Measurements from ENCODE around the gene OMP.

Gene OMP

GRCh38 chr11:77064648-77065217, 37.9 kb upstream of the OMP start:
- Histone ChIP-seq H3K27ac (no peak overlapping the region), H3K4me1 (no peaks in the 10 kb centered on the region), H2AFZ (no peak overlapping the region), H3K4me3 (ENCODE audit: low read depth, low read length) (no peak overlapping the region), H3K9ac (no peak overlapping the region), H3K9me3 (ENCODE audit: control insufficient read depth, low read length) (no peaks in the 10 kb centered on the region), H3K27me3 (ENCODE audit: control insufficient read depth, insufficient read depth, low read length) (no peaks in the 10 kb centered on the region), H3K36me3 (ENCODE audit: control insufficient read depth, insufficient read depth, low read length) (no peaks in the 10 kb centered on the region), H3K79me2 (no peaks in the 10 kb centered on the region), H3K4me2 (ENCODE audit: low read length) (no peak overlapping the region)
- TF ChIP-seq CTCF (IDR thresholded peaks at IDR 0.05), result no peak

- Histone ChIP-seq H3K27me3 (ENCODE audit: control insufficient read depth, insufficient read depth, low read length) (no peaks in the 10 kb centered on the region), H3K9ac (no peak overlapping the region), H3K9me3 (ENCODE audit: control insufficient read depth, low read length) (no peaks in the 10 kb centered on the region), H3K27ac (peak overlapping the region; percentile 56), H3K79me2 (no peaks in the 10 kb centered on the region), H2AFZ (peak overlapping the region; percentile 97), H3K4me2 (ENCODE audit: low read length) (peak overlapping the region; percentile 88), H3K36me3 (ENCODE audit: control insufficient read depth, insufficient read depth, low read length) (no peaks in the 10 kb centered on the region), H3K4me1 (no peaks in the 10 kb centered on the region), H3K4me3 (ENCODE audit: low read depth, low read length) (no peak overlapping the region)
- no peak for TF ChIP-seq CTCF (IDR thresholded peaks at IDR 0.05)
These were observed 36.8 kb upstream of the OMP start for GRCh38 chr11:77065878-77066228.

- Histone ChIP-seq H3K36me3 (ENCODE audit: control insufficient read depth, insufficient read depth, low read length) (no peaks in the 10 kb centered on the region), H3K9me3 (ENCODE audit: control insufficient read depth, low read length) (no peaks in the 10 kb centered on the region), H3K4me3 (ENCODE audit: low read depth, low read length) (peak within 1 kb of the TSS; percentile 65), H3K4me2 (ENCODE audit: low read length) (peak within 1 kb of the TSS; percentile 88), H3K27ac (peak within 1 kb of the TSS; percentile 56), H3K4me1 (no peaks in the 10 kb centered on the region), H3K79me2 (no peaks in the 10 kb centered on the region), H3K27me3 (ENCODE audit: control insufficient read depth, insufficient read depth, low read length) (no peaks in the 10 kb centered on the region), H2AFZ (peak within 1 kb of the TSS; percentile 97), H3K9ac (peak within 1 kb of the TSS; percentile 19)
- no peak for TF ChIP-seq CTCF (IDR thresholded peaks at IDR 0.05)
These were observed 36.2 kb upstream of the OMP start, which contains the start of gene CAPN5 for GRCh38 chr11:77066229-77067042. TSS of gene CAPN5 (plus strand) at chr11:77066971. CDS start at chr11:77084887, 17,916 bp downstream.

- Histone ChIP-seq H3K27me3 (ENCODE audit: control insufficient read depth, insufficient read depth, low read length) (no peaks in the 10 kb centered on the region), H3K9me3 (ENCODE audit: control insufficient read depth, low read length) (no peaks in the 10 kb centered on the region), H3K27ac (no peak overlapping the region), H3K9ac (no peak overlapping the region), H3K4me1 (no peaks in the 10 kb centered on the region), H3K4me2 (ENCODE audit: low read length) (no peak overlapping the region), H2AFZ (no peak overlapping the region), H3K36me3 (ENCODE audit: control insufficient read depth, insufficient read depth, low read length) (no peaks in the 10 kb centered on the region), H3K4me3 (ENCODE audit: low read depth, low read length) (no peak overlapping the region), H3K79me2 (no peaks in the 10 kb centered on the region)
- no peak for TF ChIP-seq CTCF (IDR thresholded peaks at IDR 0.05)
These were observed 34.7 kb upstream of the OMP start for GRCh38 chr11:77067861-77068443.

All from parathyroid adenoma (tissue), 2 donors.